HEK293T (cell line): ENCODE data around the gene GZMM.

Experiments
- CTCF ChIA-PET: fragments of 350-600 bp; formaldehyde crosslinking; extraction: SDS; loops from one replicate; lab custom pipeline; 2021; ENCODE audit warnings: antibody characterized with exemption, inconsistent platforms; lab: Yijun Ruan, JAX
- POLR2A ChIA-PET: fragments of 350-600 bp; formaldehyde crosslinking; extraction: SDS; loops from one replicate; lab custom pipeline; 2020; ENCODE audit warnings: antibody characterized with exemption, inconsistent platforms; lab: Yijun Ruan, JAX
- DNase-seq: peaks from one replicate; pipeline ENCODE4 v3.0.0; 2012; ENCODE audit warnings: mixed read lengths; ENCODE audit errors: extremely low spot score
- ARNT ChIP-seq: fragments of 450-650 bp; IDR thresholded peaks from 2 replicates; pipeline ENCODE4 v1.6.1; 2017; ENCODE audit warnings: mild to moderate bottlenecking
- BHLHE40 ChIP-seq: fragments of 450-650 bp; IDR thresholded peaks from 2 replicates; pipeline ENCODE4 v1.6.1; 2016; ENCODE audit warnings: mild to moderate bottlenecking, moderate library complexity, borderline replicate concordance
- CTBP1 ChIP-seq: fragments of 450-650 bp; IDR thresholded peaks from 2 replicates; pipeline ENCODE4 v1.6.1; 2016; ENCODE audit warnings: borderline replicate concordance
- ELF4 ChIP-seq: fragments of 450-650 bp; IDR thresholded peaks from 2 replicates; pipeline ENCODE4 v1.6.1; 2017; ENCODE audit warnings: antibody characterized with exemption
- FOXA1 ChIP-seq: fragments of 450-650 bp; IDR thresholded peaks from 2 replicates; pipeline ENCODE4 v1.6.1; 2016; ENCODE audit warnings: mild to moderate bottlenecking
- FOXK2 ChIP-seq: fragments of 450-650 bp; IDR thresholded peaks from 2 replicates; pipeline ENCODE4 v1.6.1; 2016; ENCODE audit warnings: mild to moderate bottlenecking
- FOXM1 ChIP-seq: fragments of 450-650 bp; IDR thresholded peaks from 2 replicates; pipeline ENCODE4 v1.6.1; 2017; ENCODE audit warnings: mild to moderate bottlenecking, borderline replicate concordance
- HDGF ChIP-seq: fragments of 450-650 bp; IDR thresholded peaks from 2 replicates; pipeline ENCODE4 v1.6.1; 2017; ENCODE audit warnings: antibody characterized with exemption, borderline replicate concordance
- L3MBTL2 ChIP-seq: fragments of 450-650 bp; conservative IDR thresholded peaks from 2 replicates; pipeline ENCODE4 v1.6.1; 2016; ENCODE audit warnings: mild to moderate bottlenecking
- LEF1 ChIP-seq: fragments of 450-650 bp; IDR thresholded peaks from 2 replicates; pipeline ENCODE4 v1.6.1; 2017; ENCODE audit warnings: mild to moderate bottlenecking, borderline replicate concordance
- NFRKB ChIP-seq: fragments of 450-650 bp; IDR thresholded peaks from 2 replicates; pipeline ENCODE4 v1.6.1; 2016; ENCODE audit warnings: mild to moderate bottlenecking, moderate library complexity
- SP1 ChIP-seq: fragments of 450-650 bp; IDR thresholded peaks from 2 replicates; pipeline ENCODE4 v1.6.1; 2017
- SUZ12 ChIP-seq: fragments of 450-650 bp; IDR thresholded peaks from 2 replicates; pipeline ENCODE4 v1.6.1; 2016; ENCODE audit warnings: mild to moderate bottlenecking
- TARDBP ChIP-seq: fragments of 450-650 bp; IDR thresholded peaks from 2 replicates; pipeline ENCODE4 v1.6.1; 2016
- ZNF384 ChIP-seq: fragments of 450-650 bp; IDR thresholded peaks from 2 replicates; pipeline ENCODE4 v1.6.1; 2016
- TF ChIP-seq, protein P1 (sequence below): fragments of 450-650 bp; IDR thresholded peaks from 2 replicates; pipeline ENCODE4 v1.6.1; 2016

The GZMM gene

DNA sequence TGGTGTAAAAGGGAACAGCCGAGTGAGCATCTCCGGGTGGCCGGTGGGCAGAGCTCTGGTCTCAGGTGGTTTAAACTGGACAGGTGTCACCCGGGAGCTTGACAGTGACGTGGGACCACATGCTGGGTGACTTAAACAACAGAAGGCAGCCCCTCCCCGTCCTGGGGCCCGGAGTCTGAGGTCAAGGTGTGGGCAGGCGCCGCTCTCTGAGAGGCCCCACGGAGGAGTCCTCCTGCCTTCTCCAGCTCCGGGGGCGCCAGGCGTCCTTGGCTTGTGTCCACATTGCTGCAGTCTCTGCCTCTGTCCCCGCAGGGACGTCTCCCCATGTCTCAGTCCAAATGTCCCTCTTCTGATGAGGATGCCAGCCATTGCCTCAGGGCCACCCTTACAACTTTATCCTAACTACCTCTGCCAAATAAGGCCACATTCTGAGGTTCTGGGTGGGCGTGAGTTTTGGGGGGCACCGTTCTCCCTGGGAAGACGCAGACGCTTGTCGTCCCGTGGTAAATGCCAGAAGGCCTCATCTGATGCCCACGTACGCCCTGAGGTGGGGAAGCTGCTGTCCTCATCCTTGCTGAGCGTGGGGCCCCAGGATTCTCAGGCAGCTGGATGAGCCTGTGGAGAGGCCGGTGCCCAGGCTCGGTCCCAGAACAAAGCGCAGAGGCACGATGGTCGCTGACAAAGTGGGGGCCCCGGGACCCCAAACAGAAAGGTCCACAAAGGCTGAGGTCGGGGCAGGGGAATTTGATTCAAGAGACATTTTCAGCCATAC lies 12.9 kb downstream of the GZMM start:
- CTCF ChIA-PET, result no interaction called here
- TF ChIP-seq BHLHE40 (no peak), TARDBP (no peak), HDGF (no peak), NFRKB (no peak), CTBP1 (no peak), FOXM1 (no peak), FOXK2 (no peak), L3MBTL2 (no peak), FOXA1 (no peak), SUZ12 (no peak), SP1 (no peak)
- no peak for DNase-seq
- POLR2A ChIA-PET, result interaction anchor here (1.8 kb wide), 1 partner anchor 25 kb away, joined by 9 read pairs; the partner anchor contains the start of gene CDC34

GRCh38 chr19:558770-559439 lies 15.1 kb downstream of the GZMM start:
- TF ChIP-seq, protein P1, sequence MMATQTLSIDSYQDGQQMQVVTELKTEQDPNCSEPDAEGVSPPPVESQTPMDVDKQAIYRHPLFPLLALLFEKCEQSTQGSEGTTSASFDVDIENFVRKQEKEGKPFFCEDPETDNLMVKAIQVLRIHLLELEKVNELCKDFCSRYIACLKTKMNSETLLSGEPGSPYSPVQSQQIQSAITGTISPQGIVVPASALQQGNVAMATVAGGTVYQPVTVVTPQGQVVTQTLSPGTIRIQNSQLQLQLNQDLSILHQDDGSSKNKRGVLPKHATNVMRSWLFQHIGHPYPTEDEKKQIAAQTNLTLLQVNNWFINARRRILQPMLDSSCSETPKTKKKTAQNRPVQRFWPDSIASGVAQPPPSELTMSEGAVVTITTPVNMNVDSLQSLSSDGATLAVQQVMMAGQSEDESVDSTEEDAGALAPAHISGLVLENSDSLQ, result no peak
- TF ChIP-seq SP1 (no peak), FOXK2 (no peak), FOXM1 (no peak), LEF1 (no peak), ELF4 (no peak), CTBP1 (no peak), L3MBTL2 (no peak)
- ChIA-PET CTCF (no interaction called here), POLR2A (no interaction called here)
- DNase-seq, result no peak

GRCh38 chr19:560121-560520 lies 16.3 kb downstream of the GZMM start:
- POLR2A ChIA-PET, result no interaction called here
- DNase-seq, result no peak
- CTCF ChIA-PET, result no interaction called here
- TF ChIP-seq NFRKB (no peak), ZNF384 (no peak), SUZ12 (no peak), HDGF (no peak), FOXK2 (no peak), SP1 (no peak), FOXM1 (no peak), FOXA1 (no peak), ARNT (no peak), L3MBTL2 (no peak), ELF4 (no peak), CTBP1 (no peak), BHLHE40 (no peak), TARDBP (no peak), LEF1 (no peak)
- TF ChIP-seq, protein P1, result no peak

DNA sequence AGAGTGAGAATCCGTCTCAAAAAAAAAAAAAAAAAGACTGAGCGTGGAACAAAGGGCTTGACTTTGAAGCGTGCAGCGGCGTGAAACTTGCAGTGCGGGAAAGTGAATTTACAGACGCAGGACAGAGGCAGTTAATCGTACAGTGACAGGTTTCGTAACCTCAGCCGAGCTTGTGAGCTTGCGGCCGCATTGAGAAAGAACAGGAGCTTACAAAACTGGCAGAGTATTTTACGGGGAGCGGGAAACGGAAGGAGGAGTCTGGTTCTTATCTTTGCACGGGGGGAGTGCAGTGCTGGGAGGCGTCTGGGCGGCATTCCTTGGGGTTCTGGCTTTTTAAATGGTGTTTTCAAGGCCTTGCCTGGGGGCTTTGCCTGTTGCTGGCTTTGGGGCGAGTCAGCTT lies 22.6 kb downstream of the GZMM start:
- TF ChIP-seq, protein P1, result peak; percentile 37; the same call in 1 of the 2 replicates
- TF ChIP-seq FOXM1, result no peak
- ChIA-PET CTCF (no interaction called here), POLR2A (no interaction called here)
- no peak for DNase-seq

DNA sequence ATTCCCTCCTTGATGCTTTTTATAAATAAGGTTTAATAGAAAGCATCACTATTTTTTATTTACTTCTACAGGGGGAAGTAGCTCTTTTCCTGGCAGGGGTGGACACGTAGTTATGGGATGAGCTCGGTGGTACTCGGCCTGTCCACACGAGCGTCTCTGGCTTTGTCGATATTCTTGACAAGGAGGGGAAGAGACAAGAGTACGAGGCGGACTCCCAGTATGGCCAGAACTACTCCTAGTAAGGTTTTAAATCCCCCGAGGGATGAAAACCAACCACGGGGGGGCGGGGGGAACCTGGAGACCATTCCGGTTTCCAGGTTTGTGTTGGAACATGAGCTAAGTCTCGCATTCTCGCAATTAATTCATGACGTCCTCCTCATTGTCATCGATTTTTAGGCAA lies 23.0 kb downstream of the GZMM start:
- TF ChIP-seq FOXK2, result no peak
- no peak for TF ChIP-seq ELF4
- TF ChIP-seq, protein P1, result no peak
- no peak for TF ChIP-seq FOXM1
- no peak for TF ChIP-seq ZNF384
- TF ChIP-seq CTBP1, result no peak
- no peak for TF ChIP-seq LEF1
- no peak for TF ChIP-seq NFRKB
- TF ChIP-seq SUZ12, result no peak
- no peak for TF ChIP-seq ARNT
- no peak for TF ChIP-seq HDGF
- no peak for TF ChIP-seq L3MBTL2
- no peak for TF ChIP-seq BHLHE40
- TF ChIP-seq TARDBP, result no peak
- CTCF ChIA-PET, result no interaction called here
- POLR2A ChIA-PET, result no interaction called here
- DNase-seq, result no peak
